Fibroblast of skin of right quadriceps (primary cell): ENCODE data around the gene NPNT.

ENCODE experiments used
- DNase-seq: peaks from one replicate; pipeline ENCODE4 v3.0.0-alpha.2; 2013

Gene NPNT

GRCh38 chr4:105921301-105921700 is 26.0 kb downstream of the NPNT start:
- DNase-seq = no peak

- peak; percentile 7 for DNase-seq
Observed at GRCh38 chr4:105923497-105924238, 28.4 kb downstream of the NPNT start.

GRCh38 chr4:105924341-105924740 is 29.1 kb downstream of the NPNT start:
- no peak for DNase-seq

GRCh38 chr4:105930698-105931097 is 35.4 kb downstream of the NPNT start:
- no peak for DNase-seq

GRCh38 chr4:105933083-105933482 is 37.8 kb downstream of the NPNT start:
- no peak for DNase-seq

- DNase-seq = no peak
Observed at GRCh38 chr4:105934386-105934785, 39.1 kb downstream of the NPNT start.

- no peak for DNase-seq
Observed at GRCh38 chr4:105936901-105937300, 41.6 kb downstream of the NPNT start.

GRCh38 chr4:105937759-105938158 is 42.5 kb downstream of the NPNT start:
- no peak for DNase-seq

- DNase-seq = no peak
Observed at GRCh38 chr4:105943234-105943633, 48.0 kb downstream of the NPNT start.

- peak; percentile 86 for DNase-seq
Observed at GRCh38 chr4:105944540-105944939, 49.3 kb downstream of the NPNT start.

GRCh38 chr4:105946771-105947170 is 51.5 kb downstream of the NPNT start:
- no peak for DNase-seq

- no peak for DNase-seq
Observed at GRCh38 chr4:105950701-105951100, 55.4 kb downstream of the NPNT start.

GRCh38 chr4:105951198-105951597 is 55.9 kb downstream of the NPNT start:
- DNase-seq = peak; percentile 18

- DNase-seq = no peak
Observed at GRCh38 chr4:105952591-105952990, 57.3 kb downstream of the NPNT start.

- DNase-seq = no peak
Observed at GRCh38 chr4:105956569-105956968, 61.3 kb downstream of the NPNT start.

GRCh38 chr4:105957680-105958079 is 62.4 kb downstream of the NPNT start:
- no peak for DNase-seq

- DNase-seq = peak; percentile 28
Observed at GRCh38 chr4:105963461-105964400, 68.5 kb downstream of the NPNT start.

GRCh38 chr4:105965183-105965800 is 70.0 kb downstream of the NPNT start:
- no peak for DNase-seq

- DNase-seq = peak; percentile 83
Observed at GRCh38 chr4:105966051-105966450, 70.8 kb downstream of the NPNT start.

GRCh38 chr4:105967058-105967658 is 71.9 kb downstream of the NPNT start:
- no peak for DNase-seq

GRCh38 chr4:105969575-105969974 is 74.3 kb downstream of the NPNT start:
- no peak for DNase-seq

GRCh38 chr4:105970371-105970770 is 75.1 kb downstream of the NPNT start:
- no peak for DNase-seq

- no peak for DNase-seq
Observed at GRCh38 chr4:105971036-105971435, 75.8 kb downstream of the NPNT start.
